GM19438 (cell line): ENCODE results near the gene DNHD1.

Experiments used
- ATAC-seq: cut with Tn5 transposase; IDR thresholded peaks from one replicate; pipeline ENCODE4 v1.9.1; 2021; ENCODE audit warnings: low read depth; ENCODE audit not compliant: unreplicated experiment

Gene DNHD1

GRCh38 chr11:6497069-6497839 is at the start of gene DNHD1:
TSS of gene DNHD1 (plus strand) at chr11:6497280. CDS start at chr11:6498216, 936 bp downstream.
- ATAC-seq: no peak

- no peak for ATAC-seq
Measured at GRCh38 chr11:6448574-6448973, 48.5 kb upstream of the DNHD1 start.

- ATAC-seq: no peak
Measured at GRCh38 chr11:6452219-6452618, 44.9 kb upstream of the DNHD1 start.

- no peak for ATAC-seq
Measured at GRCh38 chr11:6453152-6453551, 43.9 kb upstream of the DNHD1 start.

- ATAC-seq: no peak
Measured at GRCh38 chr11:6455070-6455469, 42.0 kb upstream of the DNHD1 start.

- no peak for ATAC-seq
Measured at GRCh38 chr11:6456361-6457073, 40.6 kb upstream of the DNHD1 start.

GRCh38 chr11:6457581-6458320 is 39.3 kb upstream of the DNHD1 start:
- no peak for ATAC-seq

- no peak for ATAC-seq
Measured at GRCh38 chr11:6458352-6459098, 38.6 kb upstream of the DNHD1 start.

- no peak for ATAC-seq
Measured at GRCh38 chr11:6459099-6459450, 38.0 kb upstream of the DNHD1 start.

- peak; percentile 78 for ATAC-seq
Measured at GRCh38 chr11:6468712-6469495, 28.2 kb upstream of the DNHD1 start.

GRCh38 chr11:6469599-6469998 is 27.5 kb upstream of the DNHD1 start:
- no peak for ATAC-seq

- ATAC-seq: no peak
Measured at GRCh38 chr11:6472934-6473333, 24.1 kb upstream of the DNHD1 start.

- ATAC-seq: peak; percentile 63
Measured at GRCh38 chr11:6473451-6474412, 23.3 kb upstream of the DNHD1 start, which contains the start of gene TRIM3. TSS of gene TRIM3 (minus strand) at chr11:6473941. CDS start at chr11:6465695, 8,246 bp downstream.

GRCh38 chr11:6474413-6474792 is 22.7 kb upstream of the DNHD1 start:
- no peak for ATAC-seq

GRCh38 chr11:6474806-6475500 is 22.1 kb upstream of the DNHD1 start:
- ATAC-seq: no peak

GRCh38 chr11:6475936-6476335 is 21.1 kb upstream of the DNHD1 start:
- ATAC-seq: no peak

GRCh38 chr11:6476571-6476970 is 20.5 kb upstream of the DNHD1 start:
- ATAC-seq: no peak

- ATAC-seq: no peak
Measured at GRCh38 chr11:6480299-6480914, 16.7 kb upstream of the DNHD1 start.
